GM21381 (cell line): ENCODE results near the gene MYL7.

Source experiments
- ATAC-seq: cut with Tn5 transposase; IDR thresholded peaks from one replicate; pipeline ENCODE4 v1.9.1; 2021; ENCODE audit warnings: mild to moderate bottlenecking, moderate library complexity; ENCODE audit not compliant: unreplicated experiment

Gene MYL7

GRCh38 chr7:44112997-44113763 lies 28.0 kb downstream of the MYL7 start:
- ATAC-seq: no peak

- ATAC-seq: no peak
Measured at GRCh38 chr7:44112231-44112996, 28.7 kb downstream of the MYL7 start.

GRCh38 chr7:44111761-44112160 lies 29.4 kb downstream of the MYL7 start:
- no peak for ATAC-seq

- no peak for ATAC-seq
Measured at GRCh38 chr7:44110719-44111635, 30.2 kb downstream of the MYL7 start.

- ATAC-seq: no peak
Measured at GRCh38 chr7:44109991-44110390, 31.1 kb downstream of the MYL7 start.

- ATAC-seq: no peak
Measured at GRCh38 chr7:44108768-44109750, 32.1 kb downstream of the MYL7 start.

- no peak for ATAC-seq
Measured at GRCh38 chr7:44107961-44108767, 33.0 kb downstream of the MYL7 start.

GRCh38 chr7:44107116-44107960 lies 33.8 kb downstream of the MYL7 start:
- ATAC-seq: no peak

GRCh38 chr7:44106311-44107065 lies 34.6 kb downstream of the MYL7 start:
- ATAC-seq: no peak

- ATAC-seq: no peak
Measured at GRCh38 chr7:44105832-44106231, 35.3 kb downstream of the MYL7 start.

- no peak for ATAC-seq
Measured at GRCh38 chr7:44104860-44105771, 36.0 kb downstream of the MYL7 start.

GRCh38 chr7:44103923-44104859 lies 36.9 kb downstream of the MYL7 start, which contains the start of gene AEBP1:
Gene AEBP1, plus strand, starts transcription at chr7:44104345. Its CDS starts 321 bp downstream, at chr7:44104666.
- no peak for ATAC-seq

- no peak for ATAC-seq
Measured at GRCh38 chr7:44103566-44103922, 37.6 kb downstream of the MYL7 start.

GRCh38 chr7:44102846-44103565 lies 38.1 kb downstream of the MYL7 start:
- ATAC-seq: no peak
